ENCODE results near the gene C11orf97.

DNA sequence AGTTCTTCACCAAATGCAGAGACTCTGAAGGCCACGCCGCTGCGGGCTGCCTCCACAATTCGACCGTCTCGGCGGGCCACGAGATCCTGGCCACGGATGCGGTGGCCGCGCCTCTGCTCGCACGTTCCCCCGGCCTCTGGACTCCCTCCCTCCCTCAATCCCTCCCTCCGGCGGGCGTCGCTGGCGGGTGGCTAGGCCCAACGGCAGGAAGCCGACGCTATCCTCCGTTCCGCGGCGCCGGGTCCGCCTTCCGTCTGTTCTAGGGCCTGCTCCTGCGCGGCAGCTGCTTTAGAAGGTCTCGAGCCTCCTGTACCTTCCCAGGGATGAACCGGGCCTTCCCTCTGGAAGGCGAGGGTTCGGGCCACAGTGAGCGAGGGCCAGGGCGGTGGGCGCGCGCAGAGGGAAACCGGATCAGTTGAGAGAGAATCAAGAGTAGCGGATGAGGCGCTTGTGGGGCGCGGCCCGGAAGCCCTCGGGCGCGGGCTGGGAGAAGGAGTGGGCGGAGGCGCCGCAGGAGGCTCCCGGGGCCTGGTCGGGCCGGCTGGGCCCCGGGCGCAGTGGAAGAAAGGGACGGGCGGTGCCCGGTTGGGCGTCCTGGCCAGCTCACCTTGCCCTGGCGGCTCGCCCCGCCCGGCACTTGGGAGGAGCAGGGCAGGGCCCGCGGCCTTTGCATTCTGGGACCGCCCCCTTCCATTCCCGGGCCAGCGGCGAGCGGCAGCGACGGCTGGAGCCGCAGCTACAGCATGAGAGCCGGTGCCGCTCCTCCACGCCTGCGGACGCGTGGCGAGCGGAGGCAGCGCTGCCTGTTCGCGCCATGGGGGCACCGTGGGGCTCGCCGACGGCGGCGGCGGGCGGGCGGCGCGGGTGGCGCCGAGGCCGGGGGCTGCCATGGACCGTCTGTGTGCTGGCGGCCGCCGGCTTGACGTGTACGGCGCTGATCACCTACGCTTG is 31.7 kb downstream of the C11orf97 start, which contains the start of gene FUT4:
- TF ChIP-seq, protein P1, sequence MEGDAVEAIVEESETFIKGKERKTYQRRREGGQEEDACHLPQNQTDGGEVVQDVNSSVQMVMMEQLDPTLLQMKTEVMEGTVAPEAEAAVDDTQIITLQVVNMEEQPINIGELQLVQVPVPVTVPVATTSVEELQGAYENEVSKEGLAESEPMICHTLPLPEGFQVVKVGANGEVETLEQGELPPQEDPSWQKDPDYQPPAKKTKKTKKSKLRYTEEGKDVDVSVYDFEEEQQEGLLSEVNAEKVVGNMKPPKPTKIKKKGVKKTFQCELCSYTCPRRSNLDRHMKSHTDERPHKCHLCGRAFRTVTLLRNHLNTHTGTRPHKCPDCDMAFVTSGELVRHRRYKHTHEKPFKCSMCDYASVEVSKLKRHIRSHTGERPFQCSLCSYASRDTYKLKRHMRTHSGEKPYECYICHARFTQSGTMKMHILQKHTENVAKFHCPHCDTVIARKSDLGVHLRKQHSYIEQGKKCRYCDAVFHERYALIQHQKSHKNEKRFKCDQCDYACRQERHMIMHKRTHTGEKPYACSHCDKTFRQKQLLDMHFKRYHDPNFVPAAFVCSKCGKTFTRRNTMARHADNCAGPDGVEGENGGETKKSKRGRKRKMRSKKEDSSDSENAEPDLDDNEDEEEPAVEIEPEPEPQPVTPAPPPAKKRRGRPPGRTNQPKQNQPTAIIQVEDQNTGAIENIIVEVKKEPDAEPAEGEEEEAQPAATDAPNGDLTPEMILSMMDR (IDR thresholded peaks at IDR 0.05): no peak
- TF ChIP-seq EZH2 (IDR thresholded peaks at IDR 0.05; ENCODE audit: borderline replicate concordance, insufficient read depth, low read depth, low read length, poor library complexity, severe bottlenecking): no peak
